HepG2 (cell line): Measurements from ENCODE around the gene BTRC. TPM values are rescaled to one million over a fixed set of nuclear protein-coding genes. Genes with fewer than 3 reads are reported as not detected.

Source experiments
- ATAC-seq: fragments of 200-7000 bp; cut with Tn5 transposase; 3 replicates; pipeline ENCODE4 v1.9.1; 2020; ENCODE audit warnings: mild to moderate bottlenecking, moderate library complexity
- BruUV-seq: library from RNA; stranded (reverse); fragments of 400-500 nt; replicated peaks from 2 replicates; lab custom pipeline; 2021; lab: Mats Ljungman, UMichigan
- CTCF ChIA-PET: fragments of 300-600 bp; formaldehyde crosslinking; extraction: SDS; loops from one replicate; lab custom pipeline; 2021; ENCODE audit warnings: low total read pairs, inconsistent platforms, low intra/inter-chr PET ratio; lab: Yijun Ruan, JAX
- POLR2A ChIA-PET: fragments of 350-600 bp; sonication (Branson Sonifier 250); formaldehyde crosslinking; loops from one replicate; lab custom pipeline; 2020; ENCODE audit warnings: antibody characterized with exemption, inconsistent platforms; lab: Yijun Ruan, JAX
- DNase-seq: peaks from one replicate; pipeline ENCODE4 v3.0.0-alpha.2; 2015; ENCODE audit warnings: low spot score
- FAIRE-seq: peaks from 3 replicates; lab custom pipeline; 2011; peaks lifted over from hg19 to GRCh38; lab: Jason Lieb, UNC
- H2AFZ ChIP-seq: one replicate; pipeline ENCODE4 v1.6.1; 2011; ENCODE audit warnings: low read length, inconsistent platforms
- H3K27ac ChIP-seq: fragments of 300-600 bp; 3 replicates; pipeline ENCODE4 v1.8.0; 2011; ENCODE audit warnings: mixed run types, mild to moderate bottlenecking, mixed read lengths, low read length, inconsistent platforms; ENCODE audit not compliant: insufficient read depth; ENCODE audit errors: extremely low read length
- H3K27me3 ChIP-seq, 2 experiments: fragments of 200-600 bp in 1 of 2; 2 replicates in 1 of 2; 3 replicates in 1 of 2; pipeline versions ENCODE4 v1.6.0 to v1.8.0; 2011; ENCODE audit warnings: low read length in 2 of 2, mild to moderate bottlenecking in 2 of 2, moderate library complexity in 2 of 2, inconsistent platforms in 1 of 2; ENCODE audit not compliant: insufficient read depth in 2 of 2, control insufficient read depth in 1 of 2
- H3K36me3 ChIP-seq, 2 experiments: fragments of 200-600 bp in 1 of 2; replicated peaks in 1 of 2; 2 replicates in 1 of 2; 3 replicates in 1 of 2; pipeline versions ENCODE4 v1.5.1 to v1.8.0; 2011; ENCODE audit warnings: low read length in 2 of 2, inconsistent platforms in 1 of 2; ENCODE audit not compliant: insufficient read depth in 2 of 2, control insufficient read depth in 1 of 2
- H3K4me1 ChIP-seq: 2 replicates; pipeline ENCODE4 v1.5.1; 2012; ENCODE audit warnings: low read length, inconsistent platforms; ENCODE audit not compliant: insufficient read depth
- H3K4me2 ChIP-seq: 2 replicates; pipeline ENCODE4 v1.6.0; 2011; ENCODE audit warnings: low read depth, low read length, inconsistent platforms
- H3K4me3 ChIP-seq, 3 experiments: fragments of 200-600 bp in 1 of 3; sonication (generic), shearing (Covaris generic) in 1 of 3; replicated peaks in 1 of 3; 2 replicates each; pipeline ENCODE4 v1.5.1; 2011 to 2016; ENCODE audit warnings: low read length in 3 of 3, inconsistent platforms in 2 of 3, low read depth in 2 of 3, mild to moderate bottlenecking in 2 of 3, control low read depth in 1 of 3, mixed read lengths in 1 of 3; ENCODE audit not compliant: insufficient read depth in 1 of 3
- H3K79me2 ChIP-seq: one replicate; pipeline ENCODE4 v1.6.1; 2011; ENCODE audit warnings: low read length, inconsistent platforms; ENCODE audit not compliant: insufficient read depth
- H3K9ac ChIP-seq: 2 replicates; pipeline ENCODE4 v1.6.0; 2011; ENCODE audit warnings: mild to moderate bottlenecking, low read depth, low read length, inconsistent platforms; ENCODE audit not compliant: insufficient read depth
- H3K9me3 ChIP-seq: 2 replicates; pipeline ENCODE4 v1.5.1; 2012; ENCODE audit warnings: mild to moderate bottlenecking, low read length
- H4K20me1 ChIP-seq: 2 replicates; pipeline ENCODE4 v1.6.0; 2011; ENCODE audit warnings: inconsistent platforms, mild to moderate bottlenecking, low read length, moderate library complexity; ENCODE audit not compliant: insufficient read depth
- HNF4A ChIP-seq: sonication (generic); formaldehyde crosslinking; IDR thresholded peaks from 2 replicates; pipeline ENCODE4 v1.4.0; 2020; ENCODE audit warnings: missing genetic modification reagents
- KLF12 ChIP-seq: sonication (generic); formaldehyde crosslinking; IDR thresholded peaks from 2 replicates; pipeline ENCODE4 v1.4.0; 2020; ENCODE audit warnings: missing genetic modification reagents, borderline replicate concordance
- TCF12 ChIP-seq, 2 experiments: fragments of 450-650 bp in 1 of 2; sonication (generic) in 1 of 2; formaldehyde crosslinking in 1 of 2; IDR thresholded peaks; 2 replicates each; pipeline versions ENCODE4 v1.6.1 to v1.8.0; 2017 to 2022; ENCODE audit warnings: antibody characterized with exemption in 1 of 2, mild to moderate bottlenecking in 1 of 2, missing genetic modification reagents in 1 of 2, moderate library complexity in 1 of 2
- TSC22D2 ChIP-seq: sonication (generic); formaldehyde crosslinking; IDR thresholded peaks from 2 replicates; pipeline ENCODE4 v1.5.1; 2020; ENCODE audit warnings: missing genetic modification reagents, mild to moderate bottlenecking, borderline replicate concordance
- ZNF232 ChIP-seq: sonication (generic); formaldehyde crosslinking; IDR thresholded peaks from 2 replicates; pipeline ENCODE4 v1.4.0; 2020; ENCODE audit warnings: missing genetic modification reagents, borderline replicate concordance
- ZNF570 ChIP-seq: sonication (generic); formaldehyde crosslinking; IDR thresholded peaks from 2 replicates; pipeline ENCODE4 v1.4.0; 2020; ENCODE audit warnings: mild to moderate bottlenecking, missing genetic modification reagents, borderline replicate concordance
- WGBS: methylation state at CpG from one replicate; pipeline ENCODE4 v1.1.6; 2017; ENCODE audit warnings: low lambda C conversion rate; 5-methylcytosine and 5-hydroxymethylcytosine counted together
- in situ Hi-C: cut with HindIII; loops from 2 replicates; pipeline ENCODE4 v1.10.0; 2017; ENCODE audit warnings: low pct_unique_long_range_greater_than_20kb; ENCODE audit not compliant: extremely low pct_ligation_motif_present
- intact Hi-C: fragments of 100-400 bp; cut with micrococcal nuclease; formaldehyde crosslinking; loops from one replicate; pipeline ENCODE4 v1.10.0; 2022; ENCODE audit not compliant: unreplicated experiment
- polyA plus RNA-seq, 8 experiments: library from polyadenylated mRNA; depleted of rRNA in 3 of 8; stranded (reverse) in 7 of 8; unstranded in 1 of 8; fragments of >200 nt; fragmentation: Illumina TruSeq in 4 of 8; extraction: Trizol in 4 of 8; gene quantifications; 2 replicates each; pipeline versions ENCODE4 v1.2.1 to v1.2.3, GENCODE V29; 2011 to 2016; ENCODE audit warnings: low read depth in 4 of 8, missing spikeins in 1 of 8, mixed read lengths in 1 of 8; ENCODE audit not compliant: insufficient read depth in 1 of 8
- total RNA-seq, 5 experiments: library from RNA; depleted of rRNA; stranded (reverse); fragments of >200 nt; fragmentation: Illumina TruSeq; extraction: Trizol; gene quantifications; 2 replicates each; pipeline ENCODE4 v1.2.3, GENCODE V29; 2016; ENCODE audit warnings: low read depth in 1 of 5
- TF ChIP-seq, protein P1 (sequence below): sonication (generic); formaldehyde crosslinking; IDR thresholded peaks from 2 replicates; pipeline ENCODE4 v1.5.0; 2020; ENCODE audit warnings: mild to moderate bottlenecking, missing genetic modification reagents
- TF ChIP-seq, protein P2 (sequence below): sonication (generic); formaldehyde crosslinking; IDR thresholded peaks from 2 replicates; pipeline ENCODE4 v1.4.0; 2020; ENCODE audit warnings: mild to moderate bottlenecking, missing genetic modification reagents, borderline replicate concordance
- TF ChIP-seq, protein P3 (sequence below): sonication (generic); formaldehyde crosslinking; IDR thresholded peaks from 2 replicates; pipeline ENCODE4 v1.9.0; 2021; ENCODE audit warnings: missing genetic modification reagents, borderline replicate concordance
- TF ChIP-seq, protein P4 (sequence below): sonication (generic); formaldehyde crosslinking; IDR thresholded peaks from 2 replicates; pipeline ENCODE4 v1.5.0; 2020; ENCODE audit warnings: mild to moderate bottlenecking, missing genetic modification reagents, borderline replicate concordance

BTRC gene
- total and polyA plus RNA-seq, 2 of the 13 experiments (the other 11 are each of a cell fraction or from before 2014, with no cell fraction given), result 12.0 to 14.4 TPM

DNA sequence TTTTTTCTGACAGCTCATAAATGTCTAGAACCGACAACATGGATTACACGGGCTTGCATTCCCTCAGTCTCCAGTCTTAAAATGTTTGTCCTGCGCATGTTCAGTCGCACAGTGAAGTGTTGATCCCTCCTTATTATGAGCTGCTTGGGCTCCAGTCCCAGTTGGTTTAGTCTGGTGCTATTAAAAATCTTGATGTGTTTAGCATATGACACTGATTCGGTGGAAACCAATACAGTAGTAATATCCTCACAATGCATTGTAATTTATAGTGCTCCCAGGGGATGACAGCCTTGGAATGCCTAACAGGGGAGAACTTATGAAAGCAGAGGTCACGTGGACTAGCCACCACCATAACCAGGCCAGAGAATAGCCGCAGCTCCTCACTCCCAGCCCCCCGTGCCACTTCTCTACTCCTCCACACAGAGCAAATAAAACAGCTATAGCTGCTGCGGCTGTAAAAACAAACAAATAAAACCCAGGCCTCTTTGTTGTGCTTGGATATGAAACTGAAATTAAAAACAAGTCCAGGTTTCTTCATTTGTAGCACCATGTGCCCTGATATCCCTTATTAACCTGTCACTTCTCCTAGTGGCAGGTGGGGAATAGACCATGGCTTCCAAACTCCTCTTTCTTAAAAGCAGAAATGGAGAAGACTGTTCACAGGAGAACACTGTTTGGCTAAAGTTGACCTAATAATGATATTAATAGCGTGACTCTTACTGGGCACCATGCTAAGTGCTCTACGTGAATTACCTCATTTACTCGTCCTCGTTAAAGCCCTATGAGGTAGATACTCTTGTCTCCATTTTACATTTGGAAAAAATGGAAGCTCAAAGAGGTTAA, 241.8 kb downstream of the BTRC start:
- H3K9ac ChIP-seq, result no peak overlapping the region
- no peaks in the 10 kb centered on the region for H4K20me1 ChIP-seq
- ATAC-seq, result no peak
- ChIA-PET CTCF (no interaction called here), POLR2A (no interaction called here)
- H3K4me1 ChIP-seq, result no peaks in the 10 kb centered on the region
- no peaks in the 10 kb centered on the region for H3K9me3 ChIP-seq
- H3K36me3 ChIP-seq, result no peaks in the 10 kb centered on the region
- in situ Hi-C loops (no loop called here), intact Hi-C loops (no loop called here)
- no peak overlapping the region for H3K4me2 ChIP-seq
- 95% methylated on average over 13 of the region's 13 CpGs for WGBS
- no peaks in the 10 kb centered on the region for H3K79me2 ChIP-seq
- no peak for FAIRE-seq
- no peak overlapping the region for H3K27ac ChIP-seq
- BruUV-seq, result no TSS peak
- H3K27me3 ChIP-seq, result no peaks in the 10 kb centered on the region
- no peak for DNase-seq
- no peak overlapping the region for H3K4me3 ChIP-seq
- H2AFZ ChIP-seq, result no peak overlapping the region
- TF ChIP-seq, protein P1, sequence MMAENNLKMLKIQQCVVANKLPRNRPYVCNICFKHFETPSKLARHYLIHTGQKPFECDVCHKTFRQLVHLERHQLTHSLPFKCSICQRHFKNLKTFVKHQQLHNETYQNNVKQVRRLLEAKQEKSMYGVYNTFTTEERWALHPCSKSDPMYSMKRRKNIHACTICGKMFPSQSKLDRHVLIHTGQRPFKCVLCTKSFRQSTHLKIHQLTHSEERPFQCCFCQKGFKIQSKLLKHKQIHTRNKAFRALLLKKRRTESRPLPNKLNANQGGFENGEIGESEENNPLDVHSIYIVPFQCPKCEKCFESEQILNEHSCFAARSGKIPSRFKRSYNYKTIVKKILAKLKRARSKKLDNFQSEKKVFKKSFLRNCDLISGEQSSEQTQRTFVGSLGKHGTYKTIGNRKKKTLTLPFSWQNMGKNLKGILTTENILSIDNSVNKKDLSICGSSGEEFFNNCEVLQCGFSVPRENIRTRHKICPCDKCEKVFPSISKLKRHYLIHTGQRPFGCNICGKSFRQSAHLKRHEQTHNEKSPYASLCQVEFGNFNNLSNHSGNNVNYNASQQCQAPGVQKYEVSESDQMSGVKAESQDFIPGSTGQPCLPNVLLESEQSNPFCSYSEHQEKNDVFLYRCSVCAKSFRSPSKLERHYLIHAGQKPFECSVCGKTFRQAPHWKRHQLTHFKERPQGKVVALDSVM, result no peak
- TF ChIP-seq ZNF232 (no peak), HNF4A (CRISPR knock-in tag) (no peak), ZNF570 (CRISPR knock-in tag) (no peak), TCF12 (IDR thresholded peaks at IDR 0.05) (no peak), TCF12 (CRISPR knock-in tag; IDR thresholded peaks at IDR 0.05) (no peak), TSC22D2 (no peak), KLF12 (CRISPR knock-in tag) (no peak)
- TF ChIP-seq, protein P2, sequence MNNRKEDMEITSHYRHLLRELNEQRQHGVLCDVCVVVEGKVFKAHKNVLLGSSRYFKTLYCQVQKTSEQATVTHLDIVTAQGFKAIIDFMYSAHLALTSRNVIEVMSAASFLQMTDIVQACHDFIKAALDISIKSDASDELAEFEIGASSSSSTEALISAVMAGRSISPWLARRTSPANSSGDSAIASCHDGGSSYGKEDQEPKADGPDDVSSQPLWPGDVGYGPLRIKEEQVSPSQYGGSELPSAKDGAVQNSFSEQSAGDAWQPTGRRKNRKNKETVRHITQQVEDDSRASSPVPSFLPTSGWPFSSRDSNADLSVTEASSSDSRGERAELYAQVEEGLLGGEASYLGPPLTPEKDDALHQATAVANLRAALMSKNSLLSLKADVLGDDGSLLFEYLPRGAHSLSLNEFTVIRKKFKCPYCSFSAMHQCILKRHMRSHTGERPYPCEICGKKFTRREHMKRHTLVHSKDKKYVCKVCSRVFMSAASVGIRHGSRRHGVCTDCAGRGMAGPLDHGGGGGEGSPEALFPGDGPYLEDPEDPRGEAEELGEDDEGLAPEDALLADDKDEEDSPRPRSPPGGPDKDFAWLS, result no peak
- TF ChIP-seq, protein P3, sequence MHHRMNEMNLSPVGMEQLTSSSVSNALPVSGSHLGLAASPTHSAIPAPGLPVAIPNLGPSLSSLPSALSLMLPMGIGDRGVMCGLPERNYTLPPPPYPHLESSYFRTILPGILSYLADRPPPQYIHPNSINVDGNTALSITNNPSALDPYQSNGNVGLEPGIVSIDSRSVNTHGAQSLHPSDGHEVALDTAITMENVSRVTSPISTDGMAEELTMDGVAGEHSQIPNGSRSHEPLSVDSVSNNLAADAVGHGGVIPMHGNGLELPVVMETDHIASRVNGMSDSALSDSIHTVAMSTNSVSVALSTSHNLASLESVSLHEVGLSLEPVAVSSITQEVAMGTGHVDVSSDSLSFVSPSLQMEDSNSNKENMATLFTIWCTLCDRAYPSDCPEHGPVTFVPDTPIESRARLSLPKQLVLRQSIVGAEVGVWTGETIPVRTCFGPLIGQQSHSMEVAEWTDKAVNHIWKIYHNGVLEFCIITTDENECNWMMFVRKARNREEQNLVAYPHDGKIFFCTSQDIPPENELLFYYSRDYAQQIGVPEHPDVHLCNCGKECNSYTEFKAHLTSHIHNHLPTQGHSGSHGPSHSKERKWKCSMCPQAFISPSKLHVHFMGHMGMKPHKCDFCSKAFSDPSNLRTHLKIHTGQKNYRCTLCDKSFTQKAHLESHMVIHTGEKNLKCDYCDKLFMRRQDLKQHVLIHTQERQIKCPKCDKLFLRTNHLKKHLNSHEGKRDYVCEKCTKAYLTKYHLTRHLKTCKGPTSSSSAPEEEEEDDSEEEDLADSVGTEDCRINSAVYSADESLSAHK (CRISPR knock-in tag), result no peak
- TF ChIP-seq, protein P4, sequence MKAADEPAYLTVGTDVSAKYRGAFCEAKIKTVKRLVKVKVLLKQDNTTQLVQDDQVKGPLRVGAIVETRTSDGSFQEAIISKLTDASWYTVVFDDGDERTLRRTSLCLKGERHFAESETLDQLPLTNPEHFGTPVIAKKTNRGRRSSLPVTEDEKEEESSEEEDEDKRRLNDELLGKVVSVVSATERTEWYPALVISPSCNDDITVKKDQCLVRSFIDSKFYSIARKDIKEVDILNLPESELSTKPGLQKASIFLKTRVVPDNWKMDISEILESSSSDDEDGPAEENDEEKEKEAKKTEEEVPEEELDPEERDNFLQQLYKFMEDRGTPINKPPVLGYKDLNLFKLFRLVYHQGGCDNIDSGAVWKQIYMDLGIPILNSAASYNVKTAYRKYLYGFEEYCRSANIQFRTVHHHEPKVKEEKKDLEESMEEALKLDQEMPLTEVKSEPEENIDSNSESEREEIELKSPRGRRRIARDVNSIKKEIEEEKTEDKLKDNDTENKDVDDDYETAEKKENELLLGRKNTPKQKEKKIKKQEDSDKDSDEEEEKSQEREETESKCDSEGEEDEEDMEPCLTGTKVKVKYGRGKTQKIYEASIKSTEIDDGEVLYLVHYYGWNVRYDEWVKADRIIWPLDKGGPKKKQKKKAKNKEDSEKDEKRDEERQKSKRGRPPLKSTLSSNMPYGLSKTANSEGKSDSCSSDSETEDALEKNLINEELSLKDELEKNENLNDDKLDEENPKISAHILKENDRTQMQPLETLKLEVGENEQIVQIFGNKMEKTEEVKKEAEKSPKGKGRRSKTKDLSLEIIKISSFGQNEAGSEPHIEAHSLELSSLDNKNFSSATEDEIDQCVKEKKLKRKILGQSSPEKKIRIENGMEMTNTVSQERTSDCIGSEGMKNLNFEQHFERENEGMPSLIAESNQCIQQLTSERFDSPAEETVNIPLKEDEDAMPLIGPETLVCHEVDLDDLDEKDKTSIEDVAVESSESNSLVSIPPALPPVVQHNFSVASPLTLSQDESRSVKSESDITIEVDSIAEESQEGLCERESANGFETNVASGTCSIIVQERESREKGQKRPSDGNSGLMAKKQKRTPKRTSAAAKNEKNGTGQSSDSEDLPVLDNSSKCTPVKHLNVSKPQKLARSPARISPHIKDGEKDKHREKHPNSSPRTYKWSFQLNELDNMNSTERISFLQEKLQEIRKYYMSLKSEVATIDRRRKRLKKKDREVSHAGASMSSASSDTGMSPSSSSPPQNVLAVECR, result no peak
